Suprapubic skin (tissue), 3 donors: ENCODE results near the gene TTLL6.

Experiments
- POLR2AphosphoS5 ChIP-seq, 3 donors: sonication (generic); formaldehyde crosslinking; IDR thresholded peaks; one replicate each; pipeline ENCODE4 v1.6.1; 2017; ENCODE audit warnings: antibody characterized with exemption in 3 of 3
- TF ChIP-seq, protein P1 (sequence below), 2 donors: fragments of 200-600 bp in 1 of 2; fragments of 450-650 bp in 1 of 2; sonication (generic) in 1 of 2; IDR thresholded peaks; one replicate each; pipeline ENCODE4 v1.5.1; 2016 to 2019; ENCODE audit warnings: antibody characterized with exemption in 2 of 2, mild to moderate bottlenecking in 1 of 2, moderate library complexity in 1 of 2

- no peak for TF ChIP-seq POLR2AphosphoS5 (IDR thresholded peaks at IDR 0.05)
- TF ChIP-seq, protein P1, sequence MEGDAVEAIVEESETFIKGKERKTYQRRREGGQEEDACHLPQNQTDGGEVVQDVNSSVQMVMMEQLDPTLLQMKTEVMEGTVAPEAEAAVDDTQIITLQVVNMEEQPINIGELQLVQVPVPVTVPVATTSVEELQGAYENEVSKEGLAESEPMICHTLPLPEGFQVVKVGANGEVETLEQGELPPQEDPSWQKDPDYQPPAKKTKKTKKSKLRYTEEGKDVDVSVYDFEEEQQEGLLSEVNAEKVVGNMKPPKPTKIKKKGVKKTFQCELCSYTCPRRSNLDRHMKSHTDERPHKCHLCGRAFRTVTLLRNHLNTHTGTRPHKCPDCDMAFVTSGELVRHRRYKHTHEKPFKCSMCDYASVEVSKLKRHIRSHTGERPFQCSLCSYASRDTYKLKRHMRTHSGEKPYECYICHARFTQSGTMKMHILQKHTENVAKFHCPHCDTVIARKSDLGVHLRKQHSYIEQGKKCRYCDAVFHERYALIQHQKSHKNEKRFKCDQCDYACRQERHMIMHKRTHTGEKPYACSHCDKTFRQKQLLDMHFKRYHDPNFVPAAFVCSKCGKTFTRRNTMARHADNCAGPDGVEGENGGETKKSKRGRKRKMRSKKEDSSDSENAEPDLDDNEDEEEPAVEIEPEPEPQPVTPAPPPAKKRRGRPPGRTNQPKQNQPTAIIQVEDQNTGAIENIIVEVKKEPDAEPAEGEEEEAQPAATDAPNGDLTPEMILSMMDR (IDR thresholded peaks at IDR 0.05) = peak; percentile 51 to 69
Measured at GRCh38 chr17:48791128-48792032, 25.6 kb downstream of the TTLL6 start.
